Measurements from ENCODE around the gene ETV3L.

Gene ETV3L

DNA sequence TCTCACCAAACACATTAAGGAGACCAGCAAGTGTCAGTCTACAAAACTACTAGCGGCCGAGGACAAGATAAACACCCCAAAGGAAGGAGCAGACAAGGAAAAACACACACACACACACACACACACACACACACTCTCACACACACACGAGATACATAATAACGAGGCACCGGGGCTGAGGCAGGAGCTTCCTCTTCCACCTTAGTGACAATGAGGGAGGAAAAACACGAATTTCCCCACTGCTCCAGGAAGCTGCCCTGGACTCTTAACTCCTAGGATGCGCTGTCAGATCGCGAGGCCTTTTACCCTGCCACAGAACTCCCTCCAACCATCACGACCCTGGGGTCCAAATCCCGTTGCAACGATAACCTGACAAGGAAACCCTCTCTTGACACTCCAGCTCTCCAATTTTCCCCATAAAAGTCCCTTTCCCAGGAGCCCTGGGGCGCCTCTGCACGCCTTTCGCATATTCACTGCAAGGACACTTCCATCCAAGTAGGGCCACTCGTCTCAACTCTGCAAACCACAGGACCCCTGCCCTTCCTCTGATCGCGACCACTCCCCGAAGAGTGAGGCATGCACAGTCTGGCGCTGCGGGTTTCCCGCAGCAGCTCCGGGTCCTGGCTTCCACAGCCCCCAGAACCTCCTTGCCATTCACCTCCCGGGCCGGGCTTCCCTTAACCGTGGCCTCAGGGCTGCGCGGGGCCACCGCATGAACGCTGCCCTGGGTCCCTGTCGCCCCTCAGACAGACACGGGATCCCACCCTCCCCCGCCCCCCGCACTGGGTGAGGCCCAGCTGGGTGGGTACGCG lies 38.0 kb upstream of the ETV3L start:
- H3K9me3 ChIP-seq (ENCODE audit: control insufficient read depth, insufficient read depth, low read depth, low read length), result no peaks in the 10 kb centered on the region
- ChIA-PET CTCF (interaction anchor here (1.1 to 1.3 kb wide), 3 partner anchors 18 to 63 kb away, joined by 5 to 6 read pairs (median 5); no protein-coding TSS in a partner anchor), POLR2A (interaction anchor here (0.8 kb wide), 1 partner anchor 15 kb away, joined by 3 read pairs; no protein-coding TSS in a partner anchor)
- TF ChIP-seq PRDM1 (tag by site-specific recombination; IDR thresholded peaks at IDR 0.05) (peak; percentile 46; the same call in 1 of the 2 replicates), ZFP69B (tag by site-specific recombination; IDR thresholded peaks at IDR 0.05) (0 out of 2 replicates have a peak, but pooled peaks have one; percentile 11), GLIS2 (tag by site-specific recombination; IDR thresholded peaks at IDR 0.05) (no peak), ZNF623 (tag by site-specific recombination; IDR thresholded peaks at IDR 0.05) (no peak), ZBTB48 (tag by site-specific recombination; IDR thresholded peaks at IDR 0.05) (0 out of 2 replicates have a peak, but pooled peaks have one; percentile 2), ZNF394 (tag by site-specific recombination; IDR thresholded peaks at IDR 0.05; ENCODE audit: borderline replicate concordance) (0 out of 2 replicates have a peak, but pooled peaks have one; percentile 15), ZNF341 (tag by site-specific recombination; IDR thresholded peaks at IDR 0.05; ENCODE audit: low read depth) (peak; percentile 94), ZBTB17 (tag by site-specific recombination; IDR thresholded peaks at IDR 0.05) (peak; percentile 23; the same call in 1 of the 2 replicates), GLIS1 (tag by site-specific recombination; IDR thresholded peaks at IDR 0.05) (peak; percentile 52), ZNF747 (tag by site-specific recombination; IDR thresholded peaks at IDR 0.05) (no peak), ZNF324 (tag by site-specific recombination; IDR thresholded peaks at IDR 0.05) (no peak), ZNF585B (tag by site-specific recombination; IDR thresholded peaks at IDR 0.05) (no peak), ZNF138 (tag by site-specific recombination; IDR thresholded peaks at IDR 0.05; ENCODE audit: borderline replicate concordance) (0 out of 2 replicates have a peak, but pooled peaks have one; percentile 7), ZNF37A (tag by site-specific recombination; IDR thresholded peaks at IDR 0.05) (no peak), ZBTB20 (tag by site-specific recombination; IDR thresholded peaks at IDR 0.05) (0 out of 2 replicates have a peak, but pooled peaks have one; percentile 41), ZNF366 (tag by site-specific recombination; conservative IDR thresholded peaks at IDR 0.05) (0 out of 2 replicates have a peak, but pooled peaks have one; percentile 12), ZSCAN16 (tag by site-specific recombination; IDR thresholded peaks at IDR 0.05) (no peak), ZNF335 (tag by site-specific recombination; conservative IDR thresholded peaks at IDR 0.05) (peak; percentile 89), ZNF10 (tag by site-specific recombination; IDR thresholded peaks at IDR 0.05) (no peak), ZIC2 (tag by site-specific recombination; IDR thresholded peaks at IDR 0.05) (0 out of 2 replicates have a peak, but pooled peaks have one; percentile 7), ZNF530 (tag by site-specific recombination; IDR thresholded peaks at IDR 0.05; ENCODE audit: low read depth) (no peak), ZNF23 (tag by site-specific recombination; IDR thresholded peaks at IDR 0.05; ENCODE audit: borderline replicate concordance) (no peak), MYNN (tag by site-specific recombination; IDR thresholded peaks at IDR 0.05; ENCODE audit: borderline replicate concordance) (peak; percentile 95)
- TF ChIP-seq, protein P1, sequence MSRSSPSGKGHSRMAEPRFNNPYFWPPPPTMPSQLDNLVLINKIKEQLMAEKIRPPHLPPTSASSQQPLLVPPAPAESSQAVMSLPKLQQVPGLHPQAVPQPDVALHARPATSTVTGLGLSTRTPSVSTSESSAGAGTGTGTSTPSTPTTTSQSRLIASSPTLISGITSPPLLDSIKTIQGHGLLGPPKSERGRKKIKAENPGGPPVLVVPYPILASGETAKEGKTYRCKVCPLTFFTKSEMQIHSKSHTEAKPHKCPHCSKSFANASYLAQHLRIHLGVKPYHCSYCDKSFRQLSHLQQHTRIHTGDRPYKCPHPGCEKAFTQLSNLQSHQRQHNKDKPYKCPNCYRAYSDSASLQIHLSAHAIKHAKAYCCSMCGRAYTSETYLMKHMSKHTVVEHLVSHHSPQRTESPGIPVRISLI (tag by site-specific recombination; IDR thresholded peaks at IDR 0.05), result no peak
- TF ChIP-seq, protein P2, sequence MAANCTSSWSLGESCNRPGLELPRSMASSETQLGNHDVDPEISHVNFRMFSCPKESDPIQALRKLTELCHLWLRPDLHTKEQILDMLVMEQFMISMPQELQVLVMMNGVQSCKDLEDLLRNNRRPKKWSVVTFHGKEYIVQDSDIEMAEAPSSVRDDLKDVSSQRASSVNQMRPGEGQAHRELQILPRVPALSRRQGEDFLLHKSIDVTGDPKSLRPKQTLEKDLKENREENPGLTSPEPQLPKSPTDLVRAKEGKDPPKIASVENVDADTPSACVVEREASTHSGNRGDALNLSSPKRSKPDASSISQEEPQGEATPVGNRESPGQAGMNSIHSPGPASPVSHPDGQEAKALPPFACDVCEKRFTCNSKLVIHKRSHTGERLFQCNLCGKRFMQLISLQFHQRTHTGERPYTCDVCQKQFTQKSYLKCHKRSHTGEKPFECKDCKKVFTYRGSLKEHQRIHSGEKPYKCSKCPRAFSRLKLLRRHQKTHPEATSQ (tag by site-specific recombination; IDR thresholded peaks at IDR 0.05), result no peak
- TF ChIP-seq, protein P3, sequence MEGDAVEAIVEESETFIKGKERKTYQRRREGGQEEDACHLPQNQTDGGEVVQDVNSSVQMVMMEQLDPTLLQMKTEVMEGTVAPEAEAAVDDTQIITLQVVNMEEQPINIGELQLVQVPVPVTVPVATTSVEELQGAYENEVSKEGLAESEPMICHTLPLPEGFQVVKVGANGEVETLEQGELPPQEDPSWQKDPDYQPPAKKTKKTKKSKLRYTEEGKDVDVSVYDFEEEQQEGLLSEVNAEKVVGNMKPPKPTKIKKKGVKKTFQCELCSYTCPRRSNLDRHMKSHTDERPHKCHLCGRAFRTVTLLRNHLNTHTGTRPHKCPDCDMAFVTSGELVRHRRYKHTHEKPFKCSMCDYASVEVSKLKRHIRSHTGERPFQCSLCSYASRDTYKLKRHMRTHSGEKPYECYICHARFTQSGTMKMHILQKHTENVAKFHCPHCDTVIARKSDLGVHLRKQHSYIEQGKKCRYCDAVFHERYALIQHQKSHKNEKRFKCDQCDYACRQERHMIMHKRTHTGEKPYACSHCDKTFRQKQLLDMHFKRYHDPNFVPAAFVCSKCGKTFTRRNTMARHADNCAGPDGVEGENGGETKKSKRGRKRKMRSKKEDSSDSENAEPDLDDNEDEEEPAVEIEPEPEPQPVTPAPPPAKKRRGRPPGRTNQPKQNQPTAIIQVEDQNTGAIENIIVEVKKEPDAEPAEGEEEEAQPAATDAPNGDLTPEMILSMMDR (tag by site-specific recombination; IDR thresholded peaks at IDR 0.05), result peak; percentile 27; the same call in 1 of the 2 replicates
- TF ChIP-seq, protein P4, sequence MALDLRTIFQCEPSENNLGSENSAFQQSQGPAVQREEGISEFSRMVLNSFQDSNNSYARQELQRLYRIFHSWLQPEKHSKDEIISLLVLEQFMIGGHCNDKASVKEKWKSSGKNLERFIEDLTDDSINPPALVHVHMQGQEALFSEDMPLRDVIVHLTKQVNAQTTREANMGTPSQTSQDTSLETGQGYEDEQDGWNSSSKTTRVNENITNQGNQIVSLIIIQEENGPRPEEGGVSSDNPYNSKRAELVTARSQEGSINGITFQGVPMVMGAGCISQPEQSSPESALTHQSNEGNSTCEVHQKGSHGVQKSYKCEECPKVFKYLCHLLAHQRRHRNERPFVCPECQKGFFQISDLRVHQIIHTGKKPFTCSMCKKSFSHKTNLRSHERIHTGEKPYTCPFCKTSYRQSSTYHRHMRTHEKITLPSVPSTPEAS (tag by site-specific recombination; IDR thresholded peaks at IDR 0.05), result peak; percentile 90
- TF ChIP-seq, protein P5, sequence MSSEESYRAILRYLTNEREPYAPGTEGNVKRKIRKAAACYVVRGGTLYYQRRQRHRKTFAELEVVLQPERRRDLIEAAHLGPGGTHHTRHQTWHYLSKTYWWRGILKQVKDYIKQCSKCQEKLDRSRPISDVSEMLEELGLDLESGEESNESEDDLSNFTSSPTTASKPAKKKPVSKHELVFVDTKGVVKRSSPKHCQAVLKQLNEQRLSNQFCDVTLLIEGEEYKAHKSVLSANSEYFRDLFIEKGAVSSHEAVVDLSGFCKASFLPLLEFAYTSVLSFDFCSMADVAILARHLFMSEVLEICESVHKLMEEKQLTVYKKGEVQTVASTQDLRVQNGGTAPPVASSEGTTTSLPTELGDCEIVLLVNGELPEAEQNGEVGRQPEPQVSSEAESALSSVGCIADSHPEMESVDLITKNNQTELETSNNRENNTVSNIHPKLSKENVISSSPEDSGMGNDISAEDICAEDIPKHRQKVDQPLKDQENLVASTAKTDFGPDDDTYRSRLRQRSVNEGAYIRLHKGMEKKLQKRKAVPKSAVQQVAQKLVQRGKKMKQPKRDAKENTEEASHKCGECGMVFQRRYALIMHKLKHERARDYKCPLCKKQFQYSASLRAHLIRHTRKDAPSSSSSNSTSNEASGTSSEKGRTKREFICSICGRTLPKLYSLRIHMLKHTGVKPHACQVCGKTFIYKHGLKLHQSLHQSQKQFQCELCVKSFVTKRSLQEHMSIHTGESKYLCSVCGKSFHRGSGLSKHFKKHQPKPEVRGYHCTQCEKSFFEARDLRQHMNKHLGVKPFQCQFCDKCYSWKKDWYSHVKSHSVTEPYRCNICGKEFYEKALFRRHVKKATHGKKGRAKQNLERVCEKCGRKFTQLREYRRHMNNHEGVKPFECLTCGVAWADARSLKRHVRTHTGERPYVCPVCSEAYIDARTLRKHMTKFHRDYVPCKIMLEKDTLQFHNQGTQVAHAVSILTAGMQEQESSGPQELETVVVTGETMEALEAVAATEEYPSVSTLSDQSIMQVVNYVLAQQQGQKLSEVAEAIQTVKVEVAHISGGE (tag by site-specific recombination; conservative IDR thresholded peaks at IDR 0.05; ENCODE audit: low read depth), result peak; percentile 24; the same call in 1 of the 2 replicates

More for the DNA sequence above, 38.0 kb upstream of the ETV3L start:
- peaks cover 6% of the 10 kb centered on the region for H3K4me1 ChIP-seq (ENCODE audit: control insufficient read depth, insufficient read depth, low read length)
- peak overlapping the region; percentile 89 for H3K27ac ChIP-seq (ENCODE audit: extremely low read depth, low read depth, low read length)
- peak overlapping the region; percentile 71 for H3K4me3 ChIP-seq (ENCODE audit: low read depth, low read length)
- peaks cover 16 to 36% of the 10 kb centered on the region in 2 experiments; a peak in 2 of 3 replicates for H3K36me3 ChIP-seq (ENCODE audit: control insufficient read depth in 2 of 2, insufficient read depth in 1 of 2, low read length in 2 of 2)

Data from HEK293 (cell line).